HAP-1 (cell line): ENCODE data around the gene GABRB3.
A peak's percentile ranks its signal among the peaks of the same experiment; 100 is the strongest.
"Not testable (repeated sequence)": the region's sequence is repeated elsewhere in the genome, so short reads cannot be mapped to it uniquely, and the experiment has no call there.

Experiments
- DNase-seq, 2 experiments: peaks; one replicate each; pipeline ENCODE4 v3.0.0-alpha.2; 2016 to 2020; ENCODE audit warnings: low spot score in 2 of 2
- H3K27me3 ChIP-seq: fragments of 250-450 bp; sonication (Bioruptor Pico); 2 replicates; pipeline ENCODE4 v1.5.1; 2020; ENCODE audit warnings: low read depth, mild to moderate bottlenecking, moderate library complexity
- H3K36me3 ChIP-seq: fragments of 250-450 bp; sonication (Bioruptor Pico); replicated peaks from 2 replicates; pipeline ENCODE4 v1.5.1; 2020; ENCODE audit warnings: mild to moderate bottlenecking
- H3K4me1 ChIP-seq: fragments of 250-450 bp; sonication (Bioruptor Pico); 2 replicates; pipeline ENCODE4 v1.5.1; 2020; ENCODE audit warnings: mild to moderate bottlenecking
- H3K4me3 ChIP-seq: fragments of 250-450 bp; sonication (Bioruptor Pico); 2 replicates; pipeline ENCODE4 v1.5.1; 2020; ENCODE audit warnings: mild to moderate bottlenecking, moderate library complexity
- H3K9me3 ChIP-seq: fragments of 250-450 bp; sonication (Bioruptor Pico); 2 replicates; pipeline ENCODE4 v1.5.1; 2020; ENCODE audit warnings: mild to moderate bottlenecking, moderate library complexity
- in situ Hi-C: fragments of 300-500 bp; cut with MboI; formaldehyde crosslinking; loops from 3 replicates; pipeline ENCODE4 v1.14.3; 2020; ENCODE audit warnings: low sequenced_read_pairs, inconsistent platforms, mixed read lengths

Gene GABRB3

DNA sequence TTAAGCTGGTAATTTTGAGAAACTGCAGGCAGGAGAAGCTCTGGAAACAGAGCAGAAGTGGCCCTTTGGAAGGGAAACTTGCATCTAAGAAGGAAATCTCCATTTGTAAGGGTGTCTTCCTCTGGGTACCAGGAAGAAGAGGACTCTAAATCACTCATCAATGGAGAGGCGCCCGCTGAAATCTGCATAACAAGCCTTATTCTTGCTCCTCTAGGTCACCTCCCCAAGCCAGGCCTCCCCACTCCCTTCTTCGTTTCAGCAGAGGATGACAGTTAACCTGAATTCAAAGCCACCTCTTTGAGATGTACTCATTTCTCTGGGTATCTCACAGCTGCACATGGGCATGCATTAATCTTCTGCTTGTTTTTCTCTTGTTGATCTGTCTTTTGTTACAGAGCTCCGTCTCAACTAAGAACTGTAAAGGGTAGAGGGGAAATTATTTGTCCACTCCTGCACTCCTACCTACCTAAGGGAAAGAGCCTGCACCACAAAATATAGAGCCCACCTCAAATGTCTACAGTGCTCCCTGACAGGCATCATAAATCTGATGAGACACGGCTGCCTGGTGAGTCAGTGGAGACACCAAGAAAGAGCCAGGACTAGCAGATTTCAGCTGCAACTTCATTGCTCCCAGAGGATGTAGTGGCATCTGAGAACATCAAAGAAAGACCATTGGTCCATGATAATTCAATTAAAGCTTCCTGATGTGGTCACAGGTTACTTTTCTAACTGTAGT, 51.5 kb downstream of the GABRB3 start:
- in situ Hi-C loops: no loop called here
- peak; percentile 71 to 75 for DNase-seq
- H3K4me1 ChIP-seq: peaks cover 32% of the 10 kb centered on the region

DNA sequence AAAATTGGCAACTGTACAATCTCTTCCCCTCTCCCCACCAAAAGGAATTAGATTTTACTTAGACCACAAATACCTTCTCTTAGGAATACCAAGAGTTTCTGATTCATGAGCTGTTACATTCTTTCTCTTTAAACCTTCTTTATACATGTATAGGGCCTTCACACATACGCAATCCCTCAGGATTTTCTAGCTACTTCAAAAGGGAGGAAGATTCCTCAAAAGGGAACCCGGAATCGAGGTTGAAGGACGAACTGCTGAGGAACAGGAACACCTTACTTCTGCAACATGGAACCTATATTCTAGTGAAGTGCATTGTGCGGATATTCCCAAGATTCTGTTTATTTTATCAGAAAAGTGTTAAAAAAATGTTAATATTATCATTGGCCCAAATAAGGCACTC, 52.3 kb downstream of the GABRB3 start:
- in situ Hi-C loops: no loop called here
- Histone ChIP-seq H3K36me3 (peaks cover 3% of the 10 kb centered on the region; the same call in 1 of the 2 replicates), H3K4me1 (peaks cover 32% of the 10 kb centered on the region), H3K9me3 (no peaks in the 10 kb centered on the region), H3K27me3 (no peaks in the 10 kb centered on the region), H3K4me3 (no peak overlapping the region)
- no peak for DNase-seq

More for the DNA sequence above, 51.5 kb downstream of the GABRB3 start:
- no peaks in the 10 kb centered on the region for H3K27me3 ChIP-seq
- H3K36me3 ChIP-seq: peaks cover 3% of the 10 kb centered on the region; the same call in 1 of the 2 replicates
- H3K4me3 ChIP-seq: no peak overlapping the region
- H3K9me3 ChIP-seq: no peaks in the 10 kb centered on the region

DNA sequence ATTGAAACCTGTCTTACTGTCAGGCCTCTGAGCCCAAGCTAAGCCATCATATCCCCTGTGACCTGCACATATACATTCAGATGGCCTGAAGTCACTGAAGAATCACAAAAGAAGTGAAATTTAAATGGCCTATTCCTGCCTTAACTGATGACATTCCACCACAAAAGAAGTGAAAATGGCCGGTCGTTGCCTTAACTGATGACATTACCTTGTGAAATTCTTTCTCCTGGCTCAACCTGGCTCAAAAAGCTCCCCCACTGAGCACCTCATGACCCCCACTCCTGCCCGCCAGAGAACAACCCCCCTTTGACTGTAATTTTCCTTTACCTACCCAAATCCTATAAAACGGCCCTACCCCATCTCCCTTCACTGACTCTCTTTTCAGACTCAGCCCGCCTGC, 53.0 kb downstream of the GABRB3 start:
- H3K36me3 ChIP-seq, H3K27me3 ChIP-seq, H3K4me3 ChIP-seq, in situ Hi-C loops, H3K9me3 ChIP-seq, DNase-seq: not testable (repeated sequence)
- peaks cover 32% of the 10 kb centered on the region for H3K4me1 ChIP-seq

DNA sequence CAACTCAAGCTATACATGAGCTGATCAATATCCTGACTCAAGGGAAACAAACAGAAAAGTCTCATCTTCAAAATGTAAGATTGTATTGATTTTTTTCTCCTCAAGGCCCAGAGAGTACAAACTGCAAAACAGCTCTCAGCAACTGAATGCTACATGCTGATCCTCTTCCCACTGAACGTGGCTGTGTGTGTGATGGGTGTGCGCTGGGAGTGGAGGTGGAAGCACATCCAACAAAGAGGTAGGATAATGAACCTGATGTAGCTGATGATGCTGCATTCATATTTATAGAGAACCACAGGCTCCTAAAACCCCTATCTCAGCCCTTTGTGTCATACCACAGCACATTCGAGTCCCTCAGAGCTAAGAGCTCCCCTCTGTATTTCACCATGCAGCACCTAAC, 56.8 kb downstream of the GABRB3 start:
- no peaks in the 10 kb centered on the region for H3K9me3 ChIP-seq
- in situ Hi-C loops: no loop called here
- no peak overlapping the region for H3K4me3 ChIP-seq
- no peaks in the 10 kb centered on the region for H3K27me3 ChIP-seq
- peaks cover 4% of the 10 kb centered on the region; the same call in 1 of the 2 replicates for H3K4me1 ChIP-seq
- no peak for DNase-seq
- H3K36me3 ChIP-seq: peaks cover 3% of the 10 kb centered on the region; the same call in 1 of the 2 replicates

DNA sequence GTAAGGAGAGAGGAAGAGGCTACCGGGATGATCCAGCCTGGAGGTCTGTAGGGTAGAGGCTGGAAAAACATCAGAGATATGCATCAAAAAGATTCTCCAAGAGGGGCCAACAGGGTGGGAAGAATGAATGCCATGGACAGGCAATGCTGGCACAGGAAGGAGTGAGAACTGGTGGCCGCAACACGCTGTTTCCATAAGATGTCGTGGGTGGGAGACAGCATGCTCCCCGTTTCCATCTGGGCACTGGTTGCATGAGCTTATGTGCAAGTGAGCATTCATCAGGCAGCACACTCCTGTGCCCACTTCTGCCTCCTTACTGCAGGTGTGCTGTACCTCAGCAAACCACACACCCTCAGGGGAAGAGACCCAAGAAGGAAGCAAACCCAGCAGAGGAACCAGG, 59.4 kb downstream of the GABRB3 start:
- Histone ChIP-seq H3K9me3 (no peaks in the 10 kb centered on the region), H3K4me3 (no peak overlapping the region), H3K27me3 (no peaks in the 10 kb centered on the region), H3K36me3 (no peaks in the 10 kb centered on the region), H3K4me1 (no peaks in the 10 kb centered on the region)
- in situ Hi-C loops: no loop called here
- DNase-seq: no peak

DNA sequence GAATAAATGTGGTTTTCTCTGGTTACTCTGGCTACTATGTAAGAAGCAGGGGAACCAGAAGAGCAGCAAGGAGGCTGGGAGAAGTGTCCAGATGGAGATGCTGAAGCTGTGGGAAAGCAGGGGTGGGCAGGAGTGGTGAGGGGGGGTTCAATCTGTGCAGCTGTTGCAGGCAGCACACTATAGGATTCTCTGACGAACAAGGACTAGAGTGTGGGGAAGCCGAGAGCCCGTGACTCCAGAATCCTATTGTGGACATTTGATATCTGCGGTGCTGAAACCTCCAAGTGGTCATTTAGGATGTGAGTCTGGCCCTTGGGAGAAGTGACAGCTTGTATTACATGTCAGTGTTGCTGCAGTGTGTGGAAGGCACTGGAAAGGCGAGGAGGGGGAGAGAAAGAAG, 60.5 kb downstream of the GABRB3 start:
- no peaks in the 10 kb centered on the region for H3K9me3 ChIP-seq
- no peaks in the 10 kb centered on the region for H3K27me3 ChIP-seq
- no peak overlapping the region for H3K4me3 ChIP-seq
- H3K4me1 ChIP-seq: no peaks in the 10 kb centered on the region
- no peaks in the 10 kb centered on the region for H3K36me3 ChIP-seq
- in situ Hi-C loops: no loop called here
- DNase-seq: no peak

DNA sequence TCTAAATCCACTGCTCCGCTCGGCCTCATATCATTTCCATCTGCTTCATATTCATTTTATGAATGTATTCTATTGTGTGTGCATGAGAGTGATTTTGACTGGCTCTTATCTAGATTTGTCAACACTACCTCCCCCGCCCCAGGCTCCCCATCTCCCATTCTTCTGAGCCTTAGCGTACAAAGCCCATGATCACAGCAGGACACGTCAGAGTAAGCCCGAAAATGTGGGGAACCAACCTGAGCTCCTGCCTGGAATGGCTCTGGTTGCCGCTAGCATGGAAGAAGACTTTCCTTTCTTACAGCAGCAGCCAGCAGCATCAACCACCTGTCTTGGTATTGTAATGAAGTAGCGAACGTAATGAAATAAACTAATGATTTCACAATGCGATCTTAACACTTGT, 61.4 kb downstream of the GABRB3 start:
- no peak overlapping the region for H3K4me3 ChIP-seq
- no peaks in the 10 kb centered on the region for H3K27me3 ChIP-seq
- no peaks in the 10 kb centered on the region for H3K9me3 ChIP-seq
- H3K36me3 ChIP-seq: no peaks in the 10 kb centered on the region
- H3K4me1 ChIP-seq: no peaks in the 10 kb centered on the region
- in situ Hi-C loops: no loop called here
- no peak for DNase-seq

DNA sequence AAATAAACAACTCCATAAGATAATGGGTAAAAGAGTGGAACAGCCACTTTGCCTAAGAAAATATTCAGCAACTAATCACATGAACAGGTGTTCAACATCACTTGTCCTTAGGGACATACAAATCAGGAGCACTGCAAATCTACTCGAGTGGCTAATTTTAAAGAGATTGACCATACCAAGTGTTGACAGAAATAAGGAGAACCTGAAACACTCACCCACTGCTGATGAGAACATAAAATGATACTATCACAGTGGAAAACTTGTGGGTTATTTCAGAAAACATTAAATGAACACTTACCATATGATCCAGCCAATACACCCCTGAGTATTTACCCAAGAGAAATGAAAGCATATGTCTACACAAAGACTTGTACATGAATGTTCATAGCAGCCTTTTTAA, 70.5 kb downstream of the GABRB3 start:
- Histone ChIP-seq H3K4me3 (no peak overlapping the region), H3K27me3 (no peaks in the 10 kb centered on the region), H3K4me1 (peaks cover 20% of the 10 kb centered on the region), H3K36me3 (no peaks in the 10 kb centered on the region), H3K9me3 (no peaks in the 10 kb centered on the region)
- no peak for DNase-seq
- in situ Hi-C loops: no loop called here

DNA sequence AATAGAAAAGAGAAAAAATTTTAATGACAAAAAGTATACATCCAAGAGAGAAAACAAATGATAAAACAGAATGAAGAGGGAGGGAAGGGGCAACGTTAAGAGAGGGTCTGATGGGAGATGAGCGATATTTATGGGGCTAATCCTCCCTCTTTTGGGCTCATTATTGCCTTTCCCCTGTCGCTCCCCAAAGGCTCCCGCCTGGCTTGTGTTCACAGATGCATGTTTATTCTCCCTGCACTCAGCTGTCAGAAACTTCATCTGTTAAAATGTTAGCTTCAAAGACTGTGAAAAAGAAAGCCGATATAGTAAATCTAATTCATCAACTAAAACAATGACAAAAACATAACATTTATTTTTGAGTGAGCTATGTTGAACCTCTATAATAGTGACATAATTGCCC, 74.3 kb downstream of the GABRB3 start:
- in situ Hi-C loops: no loop called here
- Histone ChIP-seq H3K9me3 (peaks cover 2% of the 10 kb centered on the region; the same call in 1 of the 2 replicates), H3K36me3 (no peaks in the 10 kb centered on the region), H3K27me3 (no peaks in the 10 kb centered on the region), H3K4me1 (peaks cover under 1% of the 10 kb centered on the region; the same call in 1 of the 2 replicates), H3K4me3 (no peak overlapping the region)
- DNase-seq: no peak

DNA sequence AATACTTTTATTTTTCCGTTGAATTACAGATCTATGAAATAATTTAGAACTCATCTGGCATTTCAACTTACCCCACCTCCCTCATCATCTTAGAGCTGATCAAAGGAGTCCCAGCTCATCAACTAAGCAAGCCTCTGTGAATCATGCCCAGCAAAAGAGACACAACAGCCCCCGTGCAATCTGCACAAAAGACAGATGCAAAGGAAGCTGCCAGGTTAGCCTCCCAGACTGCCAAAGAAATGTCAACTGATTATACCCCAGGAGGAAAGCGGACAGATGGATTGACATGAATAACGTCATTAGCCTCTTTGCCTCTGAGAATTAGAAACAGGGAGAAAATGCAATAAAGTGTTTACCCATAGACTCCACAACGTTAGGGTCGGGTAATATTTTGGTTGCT, 75.0 kb downstream of the GABRB3 start:
- no peaks in the 10 kb centered on the region; the same call in 1 of the 2 replicates for H3K4me1 ChIP-seq
- DNase-seq: no peak
- H3K4me3 ChIP-seq: no peak overlapping the region
- in situ Hi-C loops: no loop called here
- no peaks in the 10 kb centered on the region for H3K36me3 ChIP-seq
- no peaks in the 10 kb centered on the region for H3K27me3 ChIP-seq
- peaks cover 2% of the 10 kb centered on the region; the same call in 1 of the 2 replicates for H3K9me3 ChIP-seq

DNA sequence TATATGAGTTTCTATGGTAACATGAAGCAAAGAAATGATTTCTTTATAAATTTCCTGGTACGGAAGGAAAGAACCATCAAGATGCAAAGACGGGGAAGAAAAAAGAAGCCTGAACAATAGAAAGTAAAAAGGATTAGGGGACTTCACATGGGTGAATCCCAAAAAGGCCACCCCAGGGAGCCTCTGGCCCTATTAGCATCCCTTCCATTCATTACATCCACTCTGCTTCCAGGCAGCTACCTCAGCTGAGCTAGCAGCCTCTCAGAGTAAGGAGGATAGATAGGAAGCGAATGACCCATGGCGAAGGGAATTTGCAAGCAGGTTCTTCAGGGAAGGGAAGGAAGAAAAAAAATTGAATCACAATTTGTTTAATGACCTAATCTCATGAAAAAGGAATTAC, 81.6 kb downstream of the GABRB3 start:
- Histone ChIP-seq H3K4me3 (no peak overlapping the region), H3K4me1 (peaks cover 11% of the 10 kb centered on the region), H3K27me3 (no peaks in the 10 kb centered on the region), H3K36me3 (no peaks in the 10 kb centered on the region), H3K9me3 (peaks cover 2% of the 10 kb centered on the region; the same call in 1 of the 2 replicates)
- no peak for DNase-seq
- in situ Hi-C loops: no loop called here

DNA sequence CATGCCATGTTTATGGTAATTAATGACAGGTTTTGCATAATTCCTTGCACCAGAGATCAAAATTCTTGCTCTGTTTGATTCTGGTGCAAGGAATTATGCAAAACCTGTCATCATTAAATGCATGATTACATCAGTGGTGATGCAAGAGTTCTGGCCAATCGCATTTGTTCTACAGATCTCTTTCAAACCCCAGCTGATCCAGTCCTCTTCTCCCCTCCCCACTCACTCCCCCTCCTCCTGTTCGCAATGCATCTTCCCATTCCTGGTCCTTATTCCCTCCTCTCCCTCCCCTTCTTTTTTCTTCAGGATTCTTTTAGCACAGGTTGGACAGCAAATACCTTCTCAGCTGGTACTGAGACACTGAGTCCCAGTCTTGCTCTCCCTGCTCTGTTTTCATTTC, 82.1 kb downstream of the GABRB3 start:
- Histone ChIP-seq H3K27me3 (no peaks in the 10 kb centered on the region), H3K4me3 (no peak overlapping the region), H3K9me3 (peaks cover under 1% of the 10 kb centered on the region; the same call in 1 of the 2 replicates), H3K4me1 (peaks cover 11% of the 10 kb centered on the region), H3K36me3 (no peaks in the 10 kb centered on the region)
- in situ Hi-C loops: no loop called here
- no peak for DNase-seq

- peaks cover 11% of the 10 kb centered on the region for H3K4me1 ChIP-seq
- H3K27me3 ChIP-seq: no peaks in the 10 kb centered on the region
- in situ Hi-C loops: no loop called here
- no peak overlapping the region for H3K4me3 ChIP-seq
- DNase-seq: no peak
- no peaks in the 10 kb centered on the region for H3K9me3 ChIP-seq
- H3K36me3 ChIP-seq: no peaks in the 10 kb centered on the region
Observed at GRCh38 chr15:26689462-26689861, 83.4 kb downstream of the GABRB3 start.

GRCh38 chr15:26686547-26687187, 86.2 kb downstream of the GABRB3 start:
- no peak overlapping the region for H3K4me3 ChIP-seq
- H3K27me3 ChIP-seq: no peaks in the 10 kb centered on the region
- DNase-seq: no peak
- H3K4me1 ChIP-seq: peaks cover 23% of the 10 kb centered on the region
- in situ Hi-C loops: no loop called here
- no peaks in the 10 kb centered on the region for H3K36me3 ChIP-seq
- no peaks in the 10 kb centered on the region for H3K9me3 ChIP-seq
